Measurements from ENCODE around the gene RSU1. TPM values are rescaled to one million over a fixed set of nuclear protein-coding genes. Genes with fewer than 3 reads are reported as not detected.

The RSU1 gene
- total and polyA plus RNA-seq, 2 of the 13 experiments (the other 11 are each of a cell fraction or from before 2014, with no cell fraction given): 32.3 to 35.1 TPM

GRCh38 chr10:16570731-16571130 lies 246.5 kb downstream of the RSU1 start:
- ChIA-PET CTCF (ENCODE audit: low intra/inter-chr PET ratio, low total read pairs) (no interaction called here), POLR2A (no interaction called here)
- H3K79me2 ChIP-seq (ENCODE audit: insufficient read depth, low read length): no peaks in the 10 kb centered on the region
- DNase-seq (ENCODE audit: low spot score) (no peak), ATAC-seq (no peak), FAIRE-seq (no peak)
- no peak overlapping the region for H3K27ac ChIP-seq (ENCODE audit: extremely low read length, insufficient read depth, low read length)
- in situ Hi-C loops (cut with HindIII; ENCODE audit: extremely low pct_ligation_motif_present, low pct_unique_long_range_greater_than_20kb) (no loop called here), intact Hi-C loops (cut with micrococcal nuclease; ENCODE audit: unreplicated experiment) (no loop called here)
- H3K9ac ChIP-seq (ENCODE audit: insufficient read depth, low read depth, low read length): no peak overlapping the region
- no peak overlapping the region for H2AFZ ChIP-seq (ENCODE audit: low read length)
- no peaks in the 10 kb centered on the region for H3K9me3 ChIP-seq (ENCODE audit: low read length)
- no peaks in the 10 kb centered on the region for H4K20me1 ChIP-seq (ENCODE audit: insufficient read depth, low read length)
- no peak overlapping the region for H3K4me3 ChIP-seq (replicated peaks in 1 of 3; ENCODE audit: insufficient read depth in 1 of 3, low read depth in 2 of 3, low read length in 3 of 3)
- no peak overlapping the region for H3K4me2 ChIP-seq (ENCODE audit: low read depth, low read length)
- WGBS (ENCODE audit: low lambda C conversion rate): 18% methylated on average over 4 of the region's 4 CpGs
- TF ChIP-seq ZKSCAN1 (IDR thresholded peaks at IDR 0.05; ENCODE audit: low read length) (no peak), ATF7 (IDR thresholded peaks at IDR 0.05) (0 out of 2 replicates have a peak, but pooled peaks have one; percentile 10), ATF7 (CRISPR knock-in tag; IDR thresholded peaks at IDR 0.05) (no peak)
- no peaks in the 10 kb centered on the region for H3K27me3 ChIP-seq (ENCODE audit: control insufficient read depth in 1 of 2, insufficient read depth in 2 of 2, low read length in 2 of 2)
- no peaks in the 10 kb centered on the region for H3K4me1 ChIP-seq (ENCODE audit: insufficient read depth, low read length)
- BruUV-seq (replicated peaks): no TSS peak
- H3K36me3 ChIP-seq (replicated peaks in 1 of 2; ENCODE audit: control insufficient read depth in 1 of 2, insufficient read depth in 2 of 2, low read length in 2 of 2): no peaks in the 10 kb centered on the region

GRCh38 chr10:16566202-16566805 lies 250.9 kb downstream of the RSU1 start:
- Histone ChIP-seq H3K9ac (ENCODE audit: insufficient read depth, low read depth, low read length) (no peak overlapping the region), H3K4me1 (ENCODE audit: insufficient read depth, low read length) (no peaks in the 10 kb centered on the region), H3K27me3 (ENCODE audit: control insufficient read depth in 1 of 2, insufficient read depth in 2 of 2, low read length in 2 of 2) (no peaks in the 10 kb centered on the region), H3K27ac (ENCODE audit: extremely low read length, insufficient read depth, low read length) (no peak overlapping the region), H4K20me1 (ENCODE audit: insufficient read depth, low read length) (no peaks in the 10 kb centered on the region), H3K9me3 (ENCODE audit: low read length) (no peaks in the 10 kb centered on the region), H2AFZ (ENCODE audit: low read length) (peak overlapping the region; percentile 76), H3K79me2 (ENCODE audit: insufficient read depth, low read length) (no peaks in the 10 kb centered on the region), H3K36me3 (replicated peaks in 1 of 2; ENCODE audit: control insufficient read depth in 1 of 2, insufficient read depth in 2 of 2, low read length in 2 of 2) (no peaks in the 10 kb centered on the region), H3K4me2 (ENCODE audit: low read depth, low read length) (peak overlapping the region; percentile 64), H3K4me3 (replicated peaks in 1 of 3; ENCODE audit: insufficient read depth in 1 of 3, low read depth in 2 of 3, low read length in 3 of 3) (peak overlapping the region; percentile 20 to 36 (median 36))
- 14% methylated on average over 7 of the region's 7 CpGs for WGBS (ENCODE audit: low lambda C conversion rate)
- BruUV-seq (replicated peaks): no TSS peak
- DNase-seq (ENCODE audit: low spot score) (no peak), ATAC-seq (no peak), FAIRE-seq (no peak)
- TF ChIP-seq MBNL3 (CRISPR knock-in tag; conservative IDR thresholded peaks at IDR 0.05) (no peak), ZNF563 (CRISPR knock-in tag; IDR thresholded peaks at IDR 0.05) (no peak), GABPB1 (CRISPR knock-in tag; IDR thresholded peaks at IDR 0.05) (no peak), ZZZ3 (CRISPR knock-in tag; IDR thresholded peaks at IDR 0.05; ENCODE audit: borderline replicate concordance) (no peak), ZNF782 (CRISPR knock-in tag; IDR thresholded peaks at IDR 0.05; ENCODE audit: borderline replicate concordance) (no peak), ZNF138 (CRISPR knock-in tag; IDR thresholded peaks at IDR 0.05; ENCODE audit: low read depth) (no peak)
- ChIA-PET POLR2A (no interaction called here), CTCF (ENCODE audit: low intra/inter-chr PET ratio, low total read pairs) (no interaction called here)
- in situ Hi-C loops (cut with HindIII; ENCODE audit: extremely low pct_ligation_motif_present, low pct_unique_long_range_greater_than_20kb): no loop called here
- intact Hi-C loops (cut with micrococcal nuclease; ENCODE audit: unreplicated experiment): no loop called here

All from HepG2 (cell line).